GM19351 (cell line): ENCODE measurements around the gene KRT6A.

ENCODE experiments used
- ATAC-seq: cut with Tn5 transposase; IDR thresholded peaks from one replicate; pipeline ENCODE4 v1.9.1; 2021; ENCODE audit warnings: mild to moderate bottlenecking, moderate library complexity; ENCODE audit not compliant: unreplicated experiment

Gene KRT6A

GRCh38 chr12:52524898-52525591 is 32.0 kb upstream of the KRT6A start:
- ATAC-seq: no peak

- ATAC-seq: no peak
Observed at GRCh38 chr12:52524241-52524897, 31.3 kb upstream of the KRT6A start.

- no peak for ATAC-seq
Observed at GRCh38 chr12:52523824-52524223, 30.8 kb upstream of the KRT6A start.

GRCh38 chr12:52522346-52523011 is 29.4 kb upstream of the KRT6A start:
- no peak for ATAC-seq

- ATAC-seq: no peak
Observed at GRCh38 chr12:52521568-52522266, 28.7 kb upstream of the KRT6A start.

- ATAC-seq: no peak
Observed at GRCh38 chr12:52521175-52521567, 28.1 kb upstream of the KRT6A start.

- ATAC-seq: no peak
Observed at GRCh38 chr12:52519826-52520662, 27.0 kb upstream of the KRT6A start, which contains the start of gene KRT5. Gene KRT5 (minus strand): TSS chr12:52520394. CDS start chr12:52520296, 98 bp downstream.

GRCh38 chr12:52519387-52519703 is 26.3 kb upstream of the KRT6A start:
- no peak for ATAC-seq

GRCh38 chr12:52518574-52519386 is 25.7 kb upstream of the KRT6A start:
- no peak for ATAC-seq

GRCh38 chr12:52517888-52518287 is 24.8 kb upstream of the KRT6A start:
- ATAC-seq: no peak

- no peak for ATAC-seq
Observed at GRCh38 chr12:52517005-52517835, 24.2 kb upstream of the KRT6A start.

- ATAC-seq: no peak
Observed at GRCh38 chr12:52515927-52516831, 23.1 kb upstream of the KRT6A start.

GRCh38 chr12:52515319-52515646 is 22.2 kb upstream of the KRT6A start:
- ATAC-seq: no peak

- no peak for ATAC-seq
Observed at GRCh38 chr12:52514471-52515318, 21.6 kb upstream of the KRT6A start.

GRCh38 chr12:52513736-52514135 is 20.7 kb upstream of the KRT6A start:
- no peak for ATAC-seq

- ATAC-seq: no peak
Observed at GRCh38 chr12:52508211-52508610, 15.2 kb upstream of the KRT6A start.
